HepG2 (cell line): ENCODE results near the gene TMEM131. TPM values are rescaled to one million over a fixed set of nuclear protein-coding genes. Genes with fewer than 3 reads are reported as not detected.

ENCODE experiments used
- ATAC-seq: fragments of 200-7000 bp; cut with Tn5 transposase; 3 replicates; pipeline ENCODE4 v1.9.1; 2020; ENCODE audit warnings: mild to moderate bottlenecking, moderate library complexity
- BruUV-seq: library from RNA; stranded (reverse); fragments of 400-500 nt; replicated peaks from 2 replicates; lab custom pipeline; 2021; lab: Mats Ljungman, UMichigan
- CTCF ChIA-PET: fragments of 300-600 bp; formaldehyde crosslinking; extraction: SDS; loops from one replicate; lab custom pipeline; 2021; ENCODE audit warnings: low total read pairs, inconsistent platforms, low intra/inter-chr PET ratio; lab: Yijun Ruan, JAX
- POLR2A ChIA-PET: fragments of 350-600 bp; sonication (Branson Sonifier 250); formaldehyde crosslinking; loops from one replicate; lab custom pipeline; 2020; ENCODE audit warnings: antibody characterized with exemption, inconsistent platforms; lab: Yijun Ruan, JAX
- DNase-seq: peaks from one replicate; pipeline ENCODE4 v3.0.0-alpha.2; 2015; ENCODE audit warnings: low spot score
- FAIRE-seq: peaks from 3 replicates; lab custom pipeline; 2011; peaks lifted over from hg19 to GRCh38; lab: Jason Lieb, UNC
- H2AFZ ChIP-seq: one replicate; pipeline ENCODE4 v1.6.1; 2011; ENCODE audit warnings: low read length, inconsistent platforms
- H3K27ac ChIP-seq: fragments of 300-600 bp; 3 replicates; pipeline ENCODE4 v1.8.0; 2011; ENCODE audit warnings: mixed run types, mild to moderate bottlenecking, mixed read lengths, low read length, inconsistent platforms; ENCODE audit not compliant: insufficient read depth; ENCODE audit errors: extremely low read length
- H3K27me3 ChIP-seq, 2 experiments: fragments of 200-600 bp in 1 of 2; 2 replicates in 1 of 2; 3 replicates in 1 of 2; pipeline versions ENCODE4 v1.6.0 to v1.8.0; 2011; ENCODE audit warnings: low read length in 2 of 2, mild to moderate bottlenecking in 2 of 2, moderate library complexity in 2 of 2, inconsistent platforms in 1 of 2; ENCODE audit not compliant: insufficient read depth in 2 of 2, control insufficient read depth in 1 of 2
- H3K36me3 ChIP-seq, 2 experiments: fragments of 200-600 bp in 1 of 2; replicated peaks in 1 of 2; 2 replicates in 1 of 2; 3 replicates in 1 of 2; pipeline versions ENCODE4 v1.5.1 to v1.8.0; 2011; ENCODE audit warnings: low read length in 2 of 2, inconsistent platforms in 1 of 2; ENCODE audit not compliant: insufficient read depth in 2 of 2, control insufficient read depth in 1 of 2
- H3K4me1 ChIP-seq: 2 replicates; pipeline ENCODE4 v1.5.1; 2012; ENCODE audit warnings: low read length, inconsistent platforms; ENCODE audit not compliant: insufficient read depth
- H3K4me2 ChIP-seq: 2 replicates; pipeline ENCODE4 v1.6.0; 2011; ENCODE audit warnings: low read depth, low read length, inconsistent platforms
- H3K4me3 ChIP-seq, 3 experiments: fragments of 200-600 bp in 1 of 3; sonication (generic), shearing (Covaris generic) in 1 of 3; replicated peaks in 1 of 3; 2 replicates each; pipeline ENCODE4 v1.5.1; 2011 to 2016; ENCODE audit warnings: low read length in 3 of 3, inconsistent platforms in 2 of 3, low read depth in 2 of 3, mild to moderate bottlenecking in 2 of 3, control low read depth in 1 of 3, mixed read lengths in 1 of 3; ENCODE audit not compliant: insufficient read depth in 1 of 3
- H3K79me2 ChIP-seq: one replicate; pipeline ENCODE4 v1.6.1; 2011; ENCODE audit warnings: low read length, inconsistent platforms; ENCODE audit not compliant: insufficient read depth
- H3K9ac ChIP-seq: 2 replicates; pipeline ENCODE4 v1.6.0; 2011; ENCODE audit warnings: mild to moderate bottlenecking, low read depth, low read length, inconsistent platforms; ENCODE audit not compliant: insufficient read depth
- H3K9me3 ChIP-seq: 2 replicates; pipeline ENCODE4 v1.5.1; 2012; ENCODE audit warnings: mild to moderate bottlenecking, low read length
- H4K20me1 ChIP-seq: 2 replicates; pipeline ENCODE4 v1.6.0; 2011; ENCODE audit warnings: inconsistent platforms, mild to moderate bottlenecking, low read length, moderate library complexity; ENCODE audit not compliant: insufficient read depth
- ARID2 ChIP-seq: sonication (generic); formaldehyde crosslinking; IDR thresholded peaks from 2 replicates; pipeline ENCODE4 v1.8.1; 2022; ENCODE audit warnings: mild to moderate bottlenecking, missing genetic modification reagents, borderline replicate concordance
- FOXJ3 ChIP-seq: sonication (generic); formaldehyde crosslinking; IDR thresholded peaks from 2 replicates; pipeline ENCODE4 v1.4.0; 2020; ENCODE audit warnings: missing genetic modification reagents, mild to moderate bottlenecking, borderline replicate concordance
- FOXM1 ChIP-seq: sonication (generic); formaldehyde crosslinking; IDR thresholded peaks from 2 replicates; pipeline ENCODE4 v1.5.0; 2020; ENCODE audit warnings: missing genetic modification reagents
- HOXA3 ChIP-seq: sonication (generic); formaldehyde crosslinking; IDR thresholded peaks from 2 replicates; pipeline ENCODE4 v1.5.0; 2020; ENCODE audit warnings: missing genetic modification reagents
- MIER3 ChIP-seq: IDR thresholded peaks from 2 replicates; pipeline ENCODE4 v1.6.1; 2016; ENCODE audit warnings: missing compliant biosample characterization, borderline replicate concordance
- MLLT10 ChIP-seq: sonication (generic); formaldehyde crosslinking; IDR thresholded peaks from 2 replicates; pipeline ENCODE4 v1.4.0; 2020; ENCODE audit warnings: missing genetic modification reagents
- NFE2L1 ChIP-seq: sonication (generic); formaldehyde crosslinking; IDR thresholded peaks from 2 replicates; pipeline ENCODE4 v1.4.0; 2020; ENCODE audit warnings: missing genetic modification reagents, mild to moderate bottlenecking, borderline replicate concordance
- NR3C1 ChIP-seq: sonication (generic); formaldehyde crosslinking; IDR thresholded peaks from 2 replicates; pipeline ENCODE4 v1.4.0; 2020; ENCODE audit warnings: missing genetic modification reagents
- PCBP2 ChIP-seq: fragments of 200-400 bp; formaldehyde crosslinking; optimal IDR thresholded peaks from 2 replicates; pipeline ENCODE3; 2018; ENCODE audit warnings: low read length, low read depth; ENCODE audit not compliant: poor library complexity, severe bottlenecking
- RCOR2 ChIP-seq: IDR thresholded peaks from 2 replicates; pipeline ENCODE4 v1.6.1; 2016; ENCODE audit warnings: missing biosample characterization, missing genetic modification reagents
- SRF ChIP-seq: IDR thresholded peaks from 2 replicates; pipeline ENCODE4 v1.6.1; 2011; ENCODE audit warnings: mild to moderate bottlenecking, low read depth, low read length, moderate library complexity
- ZMYM2 ChIP-seq: sonication (generic); formaldehyde crosslinking; IDR thresholded peaks from 2 replicates; pipeline ENCODE4 v1.8.0; 2022; ENCODE audit warnings: mild to moderate bottlenecking, missing genetic modification reagents
- ZNF777 ChIP-seq: sonication (generic); formaldehyde crosslinking; IDR thresholded peaks from 2 replicates; pipeline ENCODE4 v1.4.0; 2020; ENCODE audit warnings: missing genetic modification reagents
- WGBS: methylation state at CpG from one replicate; pipeline ENCODE4 v1.1.6; 2017; ENCODE audit warnings: low lambda C conversion rate; 5-methylcytosine and 5-hydroxymethylcytosine counted together
- in situ Hi-C: cut with HindIII; loops from 2 replicates; pipeline ENCODE4 v1.10.0; 2017; ENCODE audit warnings: low pct_unique_long_range_greater_than_20kb; ENCODE audit not compliant: extremely low pct_ligation_motif_present
- intact Hi-C: fragments of 100-400 bp; cut with micrococcal nuclease; formaldehyde crosslinking; loops from one replicate; pipeline ENCODE4 v1.10.0; 2022; ENCODE audit not compliant: unreplicated experiment
- polyA plus RNA-seq, 8 experiments: library from polyadenylated mRNA; depleted of rRNA in 3 of 8; stranded (reverse) in 7 of 8; unstranded in 1 of 8; fragments of >200 nt; fragmentation: Illumina TruSeq in 4 of 8; extraction: Trizol in 4 of 8; gene quantifications; 2 replicates each; pipeline versions ENCODE4 v1.2.1 to v1.2.3, GENCODE V29; 2011 to 2016; ENCODE audit warnings: low read depth in 4 of 8, missing spikeins in 1 of 8, mixed read lengths in 1 of 8; ENCODE audit not compliant: insufficient read depth in 1 of 8
- total RNA-seq, 5 experiments: library from RNA; depleted of rRNA; stranded (reverse); fragments of >200 nt; fragmentation: Illumina TruSeq; extraction: Trizol; gene quantifications; 2 replicates each; pipeline ENCODE4 v1.2.3, GENCODE V29; 2016; ENCODE audit warnings: low read depth in 1 of 5
- TF ChIP-seq, protein P1 (sequence below): sonication (generic); formaldehyde crosslinking; IDR thresholded peaks from 2 replicates; pipeline ENCODE4 v1.5.1; 2020; ENCODE audit warnings: mild to moderate bottlenecking, moderate library complexity, missing genetic modification reagents
- TF ChIP-seq, protein P2 (sequence below): sonication (generic); formaldehyde crosslinking; IDR thresholded peaks from 2 replicates; pipeline ENCODE4 v1.4.0; 2020; ENCODE audit warnings: missing genetic modification reagents
- TF ChIP-seq, protein P3 (sequence below): sonication (generic); formaldehyde crosslinking; IDR thresholded peaks from 2 replicates; pipeline ENCODE4 v1.5.0; 2020; ENCODE audit warnings: missing genetic modification reagents

The TMEM131 gene
- total and polyA plus RNA-seq, 2 of the 13 experiments (the other 11 are each of a cell fraction or from before 2014, with no cell fraction given), result 17.9 to 19.5 TPM

DNA sequence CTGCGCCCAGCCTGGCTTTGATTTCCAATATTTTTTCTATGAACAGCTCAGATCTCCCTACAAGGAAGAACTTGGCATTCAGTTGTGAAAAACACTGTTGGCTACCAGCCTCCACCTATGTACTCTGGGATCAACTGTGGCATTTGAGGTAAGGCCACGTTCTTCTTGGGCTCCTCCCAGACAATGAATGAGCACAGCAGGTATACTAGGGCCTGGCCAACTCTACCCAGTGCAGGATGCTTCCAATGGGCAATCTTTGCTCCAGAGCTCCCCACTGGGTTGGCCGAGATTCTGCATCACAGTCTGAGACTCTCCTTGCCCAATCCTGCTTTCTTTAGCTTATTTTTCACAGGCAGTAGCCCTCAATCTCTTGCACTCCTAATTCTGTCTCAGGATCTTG is 75.9 kb downstream of the TMEM131 start:
- peaks cover 6 to 24% of the 10 kb centered on the region in 2 experiments; a peak in 4 of 5 replicates for H3K36me3 ChIP-seq
- no peak overlapping the region for H3K4me2 ChIP-seq
- peaks cover 16% of the 10 kb centered on the region for H3K79me2 ChIP-seq
- in situ Hi-C loops (no loop called here), intact Hi-C loops (no loop called here)
- no peak overlapping the region for H3K27ac ChIP-seq
- no TSS peak for BruUV-seq
- WGBS, result 94% methylated on average over 3 of the region's 3 CpGs
- DNase-seq (no peak), ATAC-seq (no peak), FAIRE-seq (no peak)
- no peak overlapping the region for H3K4me3 ChIP-seq
- H3K27me3 ChIP-seq, result no peaks in the 10 kb centered on the region
- no peak overlapping the region for H2AFZ ChIP-seq
- TF ChIP-seq, protein P1, sequence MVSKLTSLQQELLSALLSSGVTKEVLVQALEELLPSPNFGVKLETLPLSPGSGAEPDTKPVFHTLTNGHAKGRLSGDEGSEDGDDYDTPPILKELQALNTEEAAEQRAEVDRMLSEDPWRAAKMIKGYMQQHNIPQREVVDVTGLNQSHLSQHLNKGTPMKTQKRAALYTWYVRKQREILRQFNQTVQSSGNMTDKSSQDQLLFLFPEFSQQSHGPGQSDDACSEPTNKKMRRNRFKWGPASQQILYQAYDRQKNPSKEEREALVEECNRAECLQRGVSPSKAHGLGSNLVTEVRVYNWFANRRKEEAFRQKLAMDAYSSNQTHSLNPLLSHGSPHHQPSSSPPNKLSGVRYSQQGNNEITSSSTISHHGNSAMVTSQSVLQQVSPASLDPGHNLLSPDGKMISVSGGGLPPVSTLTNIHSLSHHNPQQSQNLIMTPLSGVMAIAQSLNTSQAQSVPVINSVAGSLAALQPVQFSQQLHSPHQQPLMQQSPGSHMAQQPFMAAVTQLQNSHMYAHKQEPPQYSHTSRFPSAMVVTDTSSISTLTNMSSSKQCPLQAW (CRISPR knock-in tag), result no peak
- TF ChIP-seq, protein P2, sequence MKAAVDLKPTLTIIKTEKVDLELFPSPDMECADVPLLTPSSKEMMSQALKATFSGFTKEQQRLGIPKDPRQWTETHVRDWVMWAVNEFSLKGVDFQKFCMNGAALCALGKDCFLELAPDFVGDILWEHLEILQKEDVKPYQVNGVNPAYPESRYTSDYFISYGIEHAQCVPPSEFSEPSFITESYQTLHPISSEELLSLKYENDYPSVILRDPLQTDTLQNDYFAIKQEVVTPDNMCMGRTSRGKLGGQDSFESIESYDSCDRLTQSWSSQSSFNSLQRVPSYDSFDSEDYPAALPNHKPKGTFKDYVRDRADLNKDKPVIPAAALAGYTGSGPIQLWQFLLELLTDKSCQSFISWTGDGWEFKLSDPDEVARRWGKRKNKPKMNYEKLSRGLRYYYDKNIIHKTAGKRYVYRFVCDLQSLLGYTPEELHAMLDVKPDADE (CRISPR knock-in tag), result no peak
- TF ChIP-seq FOXJ3 (CRISPR knock-in tag) (no peak), NR3C1 (CRISPR knock-in tag) (no peak), MIER3 (no peak), SRF (no peak), FOXM1 (CRISPR knock-in tag) (no peak), ZNF777 (no peak), NFE2L1 (CRISPR knock-in tag) (no peak), HOXA3 (CRISPR knock-in tag) (no peak), PCBP2 (no peak), ZMYM2 (CRISPR knock-in tag) (no peak), ARID2 (CRISPR knock-in tag) (no peak), MLLT10 (CRISPR knock-in tag) (no peak), RCOR2 (no peak)
- TF ChIP-seq, protein P3, sequence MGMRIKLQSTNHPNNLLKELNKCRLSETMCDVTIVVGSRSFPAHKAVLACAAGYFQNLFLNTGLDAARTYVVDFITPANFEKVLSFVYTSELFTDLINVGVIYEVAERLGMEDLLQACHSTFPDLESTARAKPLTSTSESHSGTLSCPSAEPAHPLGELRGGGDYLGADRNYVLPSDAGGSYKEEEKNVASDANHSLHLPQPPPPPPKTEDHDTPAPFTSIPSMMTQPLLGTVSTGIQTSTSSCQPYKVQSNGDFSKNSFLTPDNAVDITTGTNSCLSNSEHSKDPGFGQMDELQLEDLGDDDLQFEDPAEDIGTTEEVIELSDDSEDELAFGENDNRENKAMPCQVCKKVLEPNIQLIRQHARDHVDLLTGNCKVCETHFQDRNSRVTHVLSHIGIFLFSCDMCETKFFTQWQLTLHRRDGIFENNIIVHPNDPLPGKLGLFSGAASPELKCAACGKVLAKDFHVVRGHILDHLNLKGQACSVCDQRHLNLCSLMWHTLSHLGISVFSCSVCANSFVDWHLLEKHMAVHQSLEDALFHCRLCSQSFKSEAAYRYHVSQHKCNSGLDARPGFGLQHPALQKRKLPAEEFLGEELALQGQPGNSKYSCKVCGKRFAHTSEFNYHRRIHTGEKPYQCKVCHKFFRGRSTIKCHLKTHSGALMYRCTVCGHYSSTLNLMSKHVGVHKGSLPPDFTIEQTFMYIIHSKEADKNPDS (CRISPR knock-in tag), result no peak
- H3K9me3 ChIP-seq, result no peaks in the 10 kb centered on the region
- H3K4me1 ChIP-seq, result no peaks in the 10 kb centered on the region
- CTCF ChIA-PET, result no interaction called here
- H3K9ac ChIP-seq, result no peak overlapping the region
- POLR2A ChIA-PET, result no interaction called here
- H4K20me1 ChIP-seq, result no peaks in the 10 kb centered on the region
